Skeletal muscle tissue (tissue), 4 donors: Measurements from ENCODE around the gene LAMC2. TPM values are rescaled to one million over a fixed set of nuclear protein-coding genes. Genes with fewer than 3 reads are reported as not detected.

Experiments used
- H3K27ac ChIP-seq: one replicate; pipeline ENCODE4 v1.7.0; 2013; ENCODE audit warnings: mild to moderate bottlenecking, low read depth, low read length, inconsistent platforms
- H3K27me3 ChIP-seq, 3 donors: one replicate each; pipeline ENCODE4 v1.7.0; 2013; ENCODE audit warnings: low read length in 3 of 3; ENCODE audit not compliant: control insufficient read depth in 3 of 3, insufficient read depth in 3 of 3
- H3K36me3 ChIP-seq, 3 donors: one replicate each; pipeline ENCODE4 v1.7.0; 2013; ENCODE audit warnings: low read length in 3 of 3; ENCODE audit not compliant: control insufficient read depth in 3 of 3, insufficient read depth in 3 of 3
- H3K4me1 ChIP-seq, 3 donors: one replicate each; pipeline ENCODE4 v1.7.0; 2013; ENCODE audit warnings: low read length in 3 of 3, mild to moderate bottlenecking in 3 of 3; ENCODE audit not compliant: control insufficient read depth in 3 of 3, insufficient read depth in 3 of 3
- H3K4me3 ChIP-seq, 3 donors: one replicate each; pipeline ENCODE4 v1.7.0; 2013; ENCODE audit warnings: low read length in 3 of 3
- H3K9ac ChIP-seq, 3 donors: one replicate each; pipeline ENCODE4 v1.7.0; 2013; ENCODE audit warnings: low read length in 3 of 3, mild to moderate bottlenecking in 3 of 3, moderate library complexity in 2 of 3, low read depth in 1 of 3
- H3K9me3 ChIP-seq, 3 donors: one replicate each; pipeline ENCODE4 v1.7.0; 2013; ENCODE audit warnings: low read length in 3 of 3; ENCODE audit not compliant: control insufficient read depth in 3 of 3
- total RNA-seq: library from RNA; depleted of rRNA; stranded (reverse); fragments of >200 nt; gene quantifications from one replicate; pipeline ENCODE4 v1.2.3, GENCODE V29; 2014
- donor health status: Osteomylitis.

Gene LAMC2
- total RNA-seq, 1 donor from 2014 or later, result 0.52 TPM

GRCh38 chr1:183281553-183282091 is 95.6 kb downstream of the LAMC2 start:
- Histone ChIP-seq H3K9ac (peak overlapping the region; percentile 60 to 79 (median 76)), H3K36me3 (no peaks in the 10 kb centered on the region), H3K9me3 (no peaks in the 10 kb centered on the region), H3K4me3 (peak overlapping the region; percentile 66 to 73 (median 69)), H3K4me1 (peaks cover 37 to 45% (median 44%) of the 10 kb centered on the region in 3 donors), H3K27me3 (no peaks in the 10 kb centered on the region), H3K27ac (peak overlapping the region; percentile 87)

- no peaks in the 10 kb centered on the region for H3K9me3 ChIP-seq
- H3K36me3 ChIP-seq, result no peaks in the 10 kb centered on the region
- peak overlapping the region; percentile 60 to 79 (median 76) for H3K9ac ChIP-seq
- peaks cover 43 to 52% (median 50%) of the 10 kb centered on the region in 3 donors for H3K4me1 ChIP-seq
- peak overlapping the region; percentile 66 to 73 (median 69) for H3K4me3 ChIP-seq
- no peaks in the 10 kb centered on the region for H3K27me3 ChIP-seq
- peak overlapping the region; percentile 87 for H3K27ac ChIP-seq
These were observed 96.2 kb downstream of the LAMC2 start for GRCh38 chr1:183282101-183282855.

- Histone ChIP-seq H3K27ac (no peak overlapping the region), H3K4me1 (peaks cover 52 to 61% (median 60%) of the 10 kb centered on the region in 3 donors), H3K36me3 (no peaks in the 10 kb centered on the region), H3K9ac (no peak overlapping the region), H3K9me3 (no peaks in the 10 kb centered on the region), H3K27me3 (no peaks in the 10 kb centered on the region), H3K4me3 (no peak overlapping the region)
These were observed 97.2 kb downstream of the LAMC2 start for GRCh38 chr1:183283286-183283685.

- Histone ChIP-seq H3K9me3 (no peaks in the 10 kb centered on the region), H3K27ac (no peak overlapping the region), H3K9ac (no peak overlapping the region), H3K4me3 (no peak overlapping the region), H3K27me3 (no peaks in the 10 kb centered on the region), H3K36me3 (no peaks in the 10 kb centered on the region), H3K4me1 (peaks cover 52 to 60% (median 58%) of the 10 kb centered on the region in 3 donors)
These were observed 98.0 kb downstream of the LAMC2 start for GRCh38 chr1:183284086-183284485.

GRCh38 chr1:183285256-183285655 is 99.2 kb downstream of the LAMC2 start:
- Histone ChIP-seq H3K4me1 (peaks cover 52 to 69% (median 59%) of the 10 kb centered on the region in 3 donors), H3K9me3 (no peaks in the 10 kb centered on the region), H3K4me3 (no peak overlapping the region), H3K9ac (no peak overlapping the region), H3K36me3 (no peaks in the 10 kb centered on the region), H3K27ac (no peak overlapping the region), H3K27me3 (no peaks in the 10 kb centered on the region)

GRCh38 chr1:183285746-183286145 is 99.7 kb downstream of the LAMC2 start:
- Histone ChIP-seq H3K4me1 (peaks cover 52 to 69% (median 59%) of the 10 kb centered on the region in 3 donors), H3K4me3 (no peak overlapping the region), H3K27ac (no peak overlapping the region), H3K9me3 (no peaks in the 10 kb centered on the region), H3K9ac (no peak overlapping the region), H3K27me3 (no peaks in the 10 kb centered on the region), H3K36me3 (no peaks in the 10 kb centered on the region)

GRCh38 chr1:183287191-183287675 is 101.2 kb downstream of the LAMC2 start:
- peaks cover 39 to 55% (median 46%) of the 10 kb centered on the region in 3 donors for H3K4me1 ChIP-seq

GRCh38 chr1:183288583-183288982 is 102.5 kb downstream of the LAMC2 start:
- peaks cover 29 to 43% (median 33%) of the 10 kb centered on the region in 3 donors for H3K4me1 ChIP-seq
- no peaks in the 10 kb centered on the region for H3K27me3 ChIP-seq
- H3K36me3 ChIP-seq, result no peaks in the 10 kb centered on the region
- no peak overlapping the region for H3K4me3 ChIP-seq
- no peak overlapping the region for H3K27ac ChIP-seq
- no peaks in the 10 kb centered on the region for H3K9me3 ChIP-seq
- H3K9ac ChIP-seq, result no peak overlapping the region

More at GRCh38 chr1:183287191-183287675, 101.2 kb downstream of the LAMC2 start:
- no peaks in the 10 kb centered on the region for H3K27me3 ChIP-seq
- no peaks in the 10 kb centered on the region for H3K36me3 ChIP-seq
- peak overlapping the region; percentile 61 for H3K27ac ChIP-seq
- H3K4me3 ChIP-seq, result no peak overlapping the region
- peak overlapping the region; percentile 15 to 68 (median 21) for H3K9ac ChIP-seq
- H3K9me3 ChIP-seq, result no peaks in the 10 kb centered on the region

GRCh38 chr1:183289051-183289496 is 103.0 kb downstream of the LAMC2 start:
- no peak overlapping the region for H3K9ac ChIP-seq
- H3K9me3 ChIP-seq, result no peaks in the 10 kb centered on the region
- H3K27me3 ChIP-seq, result no peaks in the 10 kb centered on the region
- H3K27ac ChIP-seq, result no peak overlapping the region
- H3K4me1 ChIP-seq, result peaks cover 29 to 38% (median 29%) of the 10 kb centered on the region in 3 donors
- H3K36me3 ChIP-seq, result no peaks in the 10 kb centered on the region
- H3K4me3 ChIP-seq, result no peak overlapping the region

- no peaks in the 10 kb centered on the region for H3K9me3 ChIP-seq
- H3K27ac ChIP-seq, result no peak overlapping the region
- H3K4me3 ChIP-seq, result no peak overlapping the region
- H3K9ac ChIP-seq, result no peak overlapping the region
- peaks cover 29 to 38% (median 29%) of the 10 kb centered on the region in 3 donors for H3K4me1 ChIP-seq
- H3K36me3 ChIP-seq, result no peaks in the 10 kb centered on the region
- H3K27me3 ChIP-seq, result no peaks in the 10 kb centered on the region
These were observed 104.6 kb downstream of the LAMC2 start for GRCh38 chr1:183290628-183291027.
